Measurements from ENCODE around the gene SPECC1.
"Not testable (repeated sequence)": the region's sequence is repeated elsewhere in the genome, so short reads cannot be mapped to it uniquely, and the experiment has no call there.

Gene SPECC1

DNA sequence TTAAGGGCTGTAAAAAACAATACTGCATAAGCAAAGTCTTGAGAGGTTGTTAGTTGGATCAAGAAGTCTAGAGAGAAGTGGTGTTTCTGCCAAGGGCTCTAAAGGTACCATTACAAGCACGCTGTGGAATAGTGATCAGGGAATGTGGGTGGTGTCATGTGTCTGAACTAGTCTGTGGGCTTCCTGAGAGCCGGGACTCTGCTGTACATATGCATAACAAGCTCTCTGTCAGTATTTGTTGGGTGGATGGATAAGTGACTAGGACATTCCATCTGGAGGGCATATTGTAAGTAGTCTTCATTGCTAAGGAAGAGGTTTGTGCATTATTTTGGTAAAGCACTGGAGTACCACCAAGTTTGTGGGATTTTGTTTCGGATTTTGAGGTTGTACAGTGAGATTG is 248.6 kb downstream of the SPECC1 start:
- TF ChIP-seq, protein P1, sequence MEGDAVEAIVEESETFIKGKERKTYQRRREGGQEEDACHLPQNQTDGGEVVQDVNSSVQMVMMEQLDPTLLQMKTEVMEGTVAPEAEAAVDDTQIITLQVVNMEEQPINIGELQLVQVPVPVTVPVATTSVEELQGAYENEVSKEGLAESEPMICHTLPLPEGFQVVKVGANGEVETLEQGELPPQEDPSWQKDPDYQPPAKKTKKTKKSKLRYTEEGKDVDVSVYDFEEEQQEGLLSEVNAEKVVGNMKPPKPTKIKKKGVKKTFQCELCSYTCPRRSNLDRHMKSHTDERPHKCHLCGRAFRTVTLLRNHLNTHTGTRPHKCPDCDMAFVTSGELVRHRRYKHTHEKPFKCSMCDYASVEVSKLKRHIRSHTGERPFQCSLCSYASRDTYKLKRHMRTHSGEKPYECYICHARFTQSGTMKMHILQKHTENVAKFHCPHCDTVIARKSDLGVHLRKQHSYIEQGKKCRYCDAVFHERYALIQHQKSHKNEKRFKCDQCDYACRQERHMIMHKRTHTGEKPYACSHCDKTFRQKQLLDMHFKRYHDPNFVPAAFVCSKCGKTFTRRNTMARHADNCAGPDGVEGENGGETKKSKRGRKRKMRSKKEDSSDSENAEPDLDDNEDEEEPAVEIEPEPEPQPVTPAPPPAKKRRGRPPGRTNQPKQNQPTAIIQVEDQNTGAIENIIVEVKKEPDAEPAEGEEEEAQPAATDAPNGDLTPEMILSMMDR (IDR thresholded peaks at IDR 0.05; ENCODE audit: low read depth, low read length) = no peak
- no peak for DNase-seq (ENCODE audit: low read depth, low spot score)
- in situ Hi-C loops (cut with HindIII; ENCODE audit: low sequenced_read_pairs) = no loop called here
- H3K4me3 ChIP-seq (ENCODE audit: low read depth, low read length) = no peak overlapping the region

DNA sequence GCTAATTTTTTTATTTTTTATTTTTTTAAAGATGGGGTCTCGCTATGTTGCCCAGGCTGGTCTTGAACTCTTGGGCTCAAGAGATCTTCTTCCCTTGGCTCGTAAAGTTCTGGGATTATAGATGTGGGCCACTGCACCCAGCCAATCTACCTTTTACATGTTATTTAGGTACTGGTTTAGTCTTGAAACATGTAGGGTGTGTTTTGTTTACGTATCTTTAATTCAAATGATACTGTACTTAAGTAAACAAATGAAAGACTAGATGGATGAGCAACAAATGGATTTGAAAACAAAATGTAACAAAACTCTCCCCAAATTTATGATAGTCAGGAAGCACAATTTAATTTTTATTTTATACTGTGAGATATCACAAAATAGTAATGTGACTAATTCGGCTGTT is 250.5 kb downstream of the SPECC1 start:
- TF ChIP-seq, protein P1 (IDR thresholded peaks at IDR 0.05; ENCODE audit: low read depth, low read length) = no peak
- no peak overlapping the region for H3K4me3 ChIP-seq (ENCODE audit: low read depth, low read length)
- in situ Hi-C loops (cut with HindIII; ENCODE audit: low sequenced_read_pairs) = no loop called here
- DNase-seq (ENCODE audit: low read depth, low spot score) = no peak

DNA sequence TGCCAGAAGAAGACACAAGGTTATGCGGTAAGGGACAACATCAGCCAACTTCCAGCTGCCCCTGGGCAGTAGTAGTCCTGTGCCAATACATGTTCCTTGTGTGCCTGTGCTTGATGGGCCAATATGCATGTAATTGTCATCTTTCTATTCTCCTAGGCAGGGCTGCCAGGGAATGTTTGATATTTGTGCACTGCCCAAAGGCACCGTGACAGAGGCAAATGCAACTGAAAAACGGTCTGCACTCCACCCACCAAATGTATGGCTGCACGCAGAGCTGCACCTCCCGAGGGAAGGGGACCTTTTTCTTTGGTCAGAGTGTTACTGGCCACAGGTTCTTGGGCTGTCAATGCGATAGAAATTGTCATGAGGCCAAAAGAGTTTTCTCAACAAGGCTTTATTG is 251.1 kb downstream of the SPECC1 start:
- H3K4me3 ChIP-seq (ENCODE audit: low read depth, low read length) = no peak overlapping the region
- in situ Hi-C loops (cut with HindIII; ENCODE audit: low sequenced_read_pairs) = no loop called here
- TF ChIP-seq, protein P1 (IDR thresholded peaks at IDR 0.05; ENCODE audit: low read depth, low read length) = no peak
- no peak for DNase-seq (ENCODE audit: low read depth, low spot score)

DNA sequence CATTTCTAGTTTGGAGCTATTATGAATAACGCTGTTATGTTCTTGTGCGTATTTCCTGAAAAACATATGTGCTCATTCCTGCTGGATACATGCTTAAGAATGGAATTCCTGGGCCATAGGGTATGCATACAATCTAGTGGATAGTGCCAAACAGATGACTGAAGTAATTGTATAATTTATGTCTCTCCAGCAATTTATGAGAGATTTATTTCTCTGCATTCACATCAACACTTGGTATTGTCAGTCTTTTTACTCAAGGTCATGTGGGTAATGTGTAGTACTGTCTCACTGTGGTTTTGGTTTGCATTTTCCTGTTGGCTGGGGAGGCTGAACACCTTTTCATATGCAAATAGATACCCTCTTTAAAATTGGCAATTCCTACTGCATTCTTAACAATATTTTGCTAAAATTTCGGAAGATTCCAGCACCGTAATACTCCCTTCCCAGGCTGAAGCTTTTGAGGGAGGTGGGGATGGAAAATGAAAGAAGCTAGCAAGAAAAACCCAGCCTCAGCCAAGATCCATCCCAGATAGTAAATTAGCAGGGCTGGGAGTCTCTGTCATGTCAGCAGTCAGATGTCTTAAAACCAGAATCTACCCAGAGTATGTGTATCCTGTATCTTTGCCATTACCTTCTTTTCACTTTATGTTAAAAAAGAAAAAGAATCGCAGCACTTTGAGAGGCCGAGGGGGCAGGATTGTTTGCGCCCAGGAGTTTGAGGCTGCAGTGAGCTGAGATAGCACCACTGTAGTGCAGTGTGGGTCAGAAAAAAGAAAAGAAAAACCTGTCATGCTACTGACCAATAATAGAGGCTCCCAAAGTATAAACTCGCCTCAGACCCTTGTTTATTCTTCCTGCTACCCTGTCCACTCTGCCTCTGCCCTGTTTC is 253.3 kb downstream of the SPECC1 start:
- H3K4me3 ChIP-seq (ENCODE audit: low read depth, low read length) = no peak overlapping the region
- DNase-seq (ENCODE audit: low read depth, low spot score) = no peak

DNA sequence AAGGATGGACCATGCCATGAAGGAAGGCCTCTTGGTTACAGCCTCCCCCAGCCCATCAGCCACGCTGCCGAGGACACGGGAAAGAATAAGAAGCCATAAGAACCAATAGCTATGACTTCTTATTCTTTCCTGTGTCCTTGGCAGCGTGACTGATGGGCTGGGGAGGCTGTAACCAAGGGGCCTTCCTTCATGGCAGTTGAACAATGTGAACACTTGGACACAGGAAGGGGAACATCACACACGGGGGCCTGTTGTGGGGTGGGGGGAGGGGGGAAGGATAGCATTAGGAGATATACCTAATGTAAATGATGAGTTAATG is 253.9 kb downstream of the SPECC1 start:
- H3K4me3 ChIP-seq (ENCODE audit: low read depth, low read length); in situ Hi-C loops (cut with HindIII; ENCODE audit: low sequenced_read_pairs); DNase-seq (ENCODE audit: low read depth, low spot score): not testable (repeated sequence)

More for the DNA sequence above, 253.3 kb downstream of the SPECC1 start:
- in situ Hi-C loops (cut with HindIII; ENCODE audit: low sequenced_read_pairs) = no loop called here
- TF ChIP-seq, protein P1 (IDR thresholded peaks at IDR 0.05; ENCODE audit: low read depth, low read length) = no peak

DNA sequence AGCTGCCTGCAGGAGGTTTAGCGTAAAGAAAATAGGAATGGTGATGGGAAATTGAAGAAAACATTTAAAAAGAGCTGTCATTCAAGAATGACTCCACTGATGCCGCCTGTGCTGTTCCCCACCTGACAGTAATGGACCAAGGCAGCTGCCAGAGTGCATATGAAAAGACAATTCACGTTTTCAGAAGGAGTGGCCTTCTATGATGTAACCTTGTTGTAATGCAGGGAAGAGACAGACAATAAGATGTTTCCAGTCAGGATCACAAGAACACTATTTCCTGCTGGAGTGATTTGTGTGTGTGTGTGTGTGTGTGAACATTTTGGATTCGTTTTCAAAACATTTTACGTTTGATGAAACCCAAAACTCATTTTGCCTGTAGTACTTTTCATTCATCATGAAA is 254.4 kb downstream of the SPECC1 start:
- TF ChIP-seq, protein P1 (IDR thresholded peaks at IDR 0.05; ENCODE audit: low read depth, low read length) = no peak
- in situ Hi-C loops (cut with HindIII; ENCODE audit: low sequenced_read_pairs) = no loop called here
- H3K4me3 ChIP-seq (ENCODE audit: low read depth, low read length) = no peak overlapping the region
- peak; percentile 56 for DNase-seq (ENCODE audit: low read depth, low spot score)

DNA sequence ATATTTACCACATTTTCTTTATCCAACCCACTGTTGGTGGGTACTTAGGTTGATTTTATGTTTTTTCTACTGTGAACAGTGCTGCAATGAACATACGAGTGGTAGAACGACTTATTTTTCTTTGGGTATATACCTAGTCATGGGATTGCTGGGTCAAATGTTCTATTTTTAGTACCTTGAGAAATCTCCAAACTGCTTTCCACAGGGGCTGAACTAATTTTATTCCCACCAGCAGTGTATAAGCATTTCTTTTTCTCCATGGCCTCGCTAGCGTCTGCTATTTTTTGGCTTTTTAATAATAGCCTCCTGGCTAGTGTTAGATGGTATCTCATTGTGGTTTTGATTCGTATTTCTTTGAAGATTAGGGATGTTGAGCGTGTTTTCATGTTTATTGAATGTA is 255.8 kb downstream of the SPECC1 start:
- DNase-seq (ENCODE audit: low read depth, low spot score) = no peak
- in situ Hi-C loops (cut with HindIII; ENCODE audit: low sequenced_read_pairs) = no loop called here
- H3K4me3 ChIP-seq (ENCODE audit: low read depth, low read length) = no peak overlapping the region
- TF ChIP-seq, protein P1 (IDR thresholded peaks at IDR 0.05; ENCODE audit: low read depth, low read length) = no peak

Measured in astrocyte of the spinal cord (primary cell).